HG02943 (cell line): Measurements from ENCODE around the gene RIPOR1.

Experiments
- ATAC-seq: cut with Tn5 transposase; IDR thresholded peaks from one replicate; pipeline ENCODE4 v1.9.1; 2021; ENCODE audit warnings: mild to moderate bottlenecking, low read depth, moderate library complexity; ENCODE audit not compliant: unreplicated experiment

The RIPOR1 gene

DNA sequence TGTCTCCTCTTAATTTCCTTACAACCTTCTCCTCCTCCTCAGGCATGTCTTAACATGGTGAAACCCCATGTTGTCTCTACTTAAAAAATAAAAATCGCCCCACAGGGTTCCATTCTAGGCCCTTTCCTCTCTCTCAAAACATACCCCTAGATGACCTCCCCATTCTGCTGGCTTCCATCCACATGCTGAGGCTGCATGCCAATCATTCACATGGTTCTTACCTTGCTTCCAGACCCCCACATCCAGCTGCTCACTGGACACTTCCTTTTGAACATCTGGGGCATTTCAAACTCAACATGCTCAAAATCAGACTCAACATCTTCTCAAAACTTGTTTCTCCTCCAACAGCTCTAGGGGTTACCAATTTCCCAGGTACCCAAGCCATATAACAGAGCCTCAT, 21.3 kb downstream of the RIPOR1 start:
- no peak for ATAC-seq

DNA sequence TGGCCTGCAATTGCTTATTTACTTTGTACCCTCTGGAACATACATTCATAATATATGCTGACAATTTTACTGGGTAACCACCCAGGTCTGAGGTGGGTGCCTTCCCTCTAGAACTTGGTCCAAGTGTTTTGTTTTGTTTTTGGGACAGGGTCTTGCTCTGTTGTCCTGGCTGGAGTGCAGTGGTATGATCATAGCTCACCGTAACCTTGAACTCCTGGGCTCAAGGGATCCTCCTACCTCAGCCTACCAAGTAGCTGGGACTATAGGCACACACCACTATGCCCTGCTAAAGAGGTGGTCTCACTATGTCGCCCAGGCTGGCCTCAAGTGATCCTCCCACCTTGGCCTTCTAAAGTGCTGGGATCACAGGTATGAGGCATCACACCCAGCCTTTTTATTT, 22.5 kb downstream of the RIPOR1 start:
- ATAC-seq = no peak

DNA sequence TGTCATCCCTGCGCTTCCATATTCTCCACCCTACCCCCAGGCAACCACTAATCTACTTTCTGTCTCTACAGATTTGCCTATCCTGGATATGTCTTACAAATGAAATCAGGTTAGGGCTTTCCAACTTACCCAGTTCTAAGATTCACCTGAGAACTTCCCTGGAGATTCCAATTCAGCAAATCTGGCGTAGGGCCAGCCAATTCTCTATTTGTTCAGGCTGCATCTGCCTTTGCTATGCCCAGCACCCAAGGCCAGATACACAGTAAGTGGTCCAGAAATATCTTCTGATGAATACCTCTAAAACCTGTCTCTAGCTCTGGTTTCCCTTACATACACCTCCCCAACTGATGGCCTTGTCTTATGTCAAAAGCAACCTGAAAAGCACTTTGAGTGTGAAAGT, 23.3 kb downstream of the RIPOR1 start:
- no peak for ATAC-seq

DNA sequence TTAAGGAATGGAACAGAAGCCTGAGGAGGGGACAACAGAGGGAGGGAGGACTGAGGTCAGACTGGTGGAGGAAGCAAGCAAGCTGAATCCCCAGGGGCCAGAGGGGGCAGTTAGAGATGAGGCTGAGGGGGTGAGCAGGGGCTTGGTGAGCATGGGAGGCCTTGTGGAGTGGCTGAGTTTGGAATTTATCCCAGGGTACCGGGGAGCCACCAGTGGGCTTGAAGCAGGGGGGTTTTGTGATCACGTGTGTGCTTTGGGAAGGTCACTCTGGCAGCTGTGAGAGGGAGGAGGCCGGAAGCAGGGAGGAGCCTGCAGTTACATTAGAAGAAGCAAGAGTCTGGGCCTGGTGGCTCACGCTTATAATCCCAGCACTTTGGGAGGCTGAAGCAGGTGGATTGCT, 23.8 kb downstream of the RIPOR1 start:
- ATAC-seq = no peak

DNA sequence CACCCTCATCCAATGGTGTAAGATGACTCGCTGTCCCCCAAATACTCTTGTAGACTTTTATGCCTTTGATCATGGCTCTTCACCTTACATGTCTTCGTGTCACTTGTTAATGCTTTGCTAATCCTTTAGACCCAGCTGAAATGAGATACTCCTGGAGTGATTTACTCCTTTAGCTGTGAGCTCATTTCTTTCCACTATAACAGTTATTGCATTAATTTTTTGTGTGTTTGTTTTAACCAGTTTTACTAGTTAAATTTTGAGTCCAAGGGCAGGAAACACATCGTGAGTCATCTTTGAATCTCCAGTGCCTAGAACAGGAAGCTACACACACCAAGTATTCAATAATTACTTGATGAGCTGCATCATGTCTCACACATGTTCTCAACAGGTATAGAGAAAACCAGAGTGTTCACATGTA, 27.2 kb downstream of the RIPOR1 start:
- no peak for ATAC-seq

DNA sequence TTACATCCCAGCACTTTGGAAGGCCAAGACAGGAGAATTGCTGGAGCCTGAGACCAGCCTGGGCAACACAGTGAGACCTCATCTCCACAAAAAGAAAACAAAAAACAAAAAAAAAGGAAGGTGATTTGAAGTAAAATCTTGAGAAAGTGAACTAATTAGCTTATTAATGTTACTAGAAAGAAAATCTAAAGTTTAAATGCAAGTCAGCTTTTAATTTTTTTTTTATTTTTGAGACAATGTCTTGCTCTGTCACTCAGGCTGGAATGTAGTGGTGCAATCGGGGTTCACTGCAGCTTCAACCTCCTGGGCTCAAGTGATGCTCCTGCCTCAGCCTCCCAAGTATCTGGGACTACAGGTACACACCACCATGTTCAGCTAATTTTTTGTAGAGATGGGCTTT, 30.2 kb downstream of the RIPOR1 start:
- ATAC-seq = no peak

DNA sequence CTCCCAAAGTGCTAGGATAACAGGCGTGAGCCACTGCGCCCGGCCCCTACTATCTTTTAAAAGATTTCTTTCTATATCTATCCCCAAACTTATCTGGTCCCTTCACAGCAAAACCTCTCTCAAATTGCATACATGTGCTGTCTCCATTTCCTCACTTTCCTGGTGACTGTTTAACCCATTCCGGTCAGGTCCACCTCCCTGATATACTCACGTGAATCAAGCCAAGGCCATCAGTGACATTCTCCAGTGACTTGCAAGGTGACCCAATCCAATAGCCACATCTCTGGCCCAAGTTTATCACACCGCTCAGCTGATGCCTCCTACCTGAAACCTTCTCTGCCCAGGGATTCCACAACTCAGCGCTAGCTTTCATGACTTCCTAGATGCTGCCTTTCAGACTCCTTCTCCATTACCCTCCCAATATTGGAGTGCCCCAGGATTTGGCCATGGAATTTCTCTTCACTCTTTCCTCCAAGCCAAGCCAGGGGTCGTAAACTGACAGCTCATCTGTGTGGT, 32.3 kb downstream of the RIPOR1 start:
- ATAC-seq = no peak

DNA sequence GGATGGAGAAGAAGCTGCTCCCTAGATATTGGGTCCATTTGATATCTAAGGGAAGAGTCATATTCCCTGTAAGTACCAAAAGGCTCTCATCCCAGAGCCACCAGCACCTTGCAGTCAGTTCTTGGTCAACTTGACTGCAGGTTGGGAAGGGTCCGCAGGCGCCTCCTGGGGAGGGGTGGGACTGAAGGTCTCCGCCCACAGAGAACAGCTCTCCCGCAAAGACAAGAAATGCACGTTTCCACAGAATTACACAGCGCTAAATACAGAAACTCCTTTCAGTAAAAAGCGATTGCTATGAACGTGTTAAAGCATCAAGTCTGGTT, 32.8 kb downstream of the RIPOR1 start:
- no peak for ATAC-seq

DNA sequence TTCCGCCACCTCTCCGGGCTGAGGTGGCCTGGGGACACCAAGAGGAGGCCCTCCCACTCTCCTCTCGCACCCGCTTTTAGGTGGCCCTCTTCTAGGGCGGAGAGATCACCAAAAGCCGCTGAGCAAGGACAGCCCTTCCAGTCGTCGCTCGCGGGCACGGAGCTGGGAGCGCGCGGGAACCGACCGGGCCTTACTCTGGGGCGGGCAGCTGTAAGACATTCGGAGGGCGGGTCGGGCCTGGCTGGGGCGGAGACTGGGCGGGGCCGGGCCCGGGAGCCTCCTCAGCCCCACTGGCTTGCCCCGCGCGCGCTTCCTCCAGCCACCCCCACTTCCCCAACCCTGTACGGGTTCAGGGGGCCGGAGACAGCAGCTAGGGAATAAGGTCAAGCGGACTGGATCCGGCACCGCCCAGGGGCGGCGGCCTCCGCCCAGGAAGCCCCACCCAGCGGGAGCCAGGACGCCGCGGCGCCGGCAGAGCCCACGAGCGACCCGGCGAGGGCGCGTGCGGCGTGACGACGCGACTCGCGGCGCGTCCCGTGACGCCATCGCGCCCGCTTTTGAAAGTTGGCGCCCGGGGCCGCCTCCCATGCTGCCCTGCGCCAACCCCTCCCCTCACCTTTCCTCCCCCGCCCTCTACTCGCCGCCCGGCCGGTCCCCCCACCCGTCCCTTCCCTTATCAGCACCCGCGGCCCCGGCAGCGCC, 33.3 kb downstream of the RIPOR1 start:
- ATAC-seq = peak; percentile 76

DNA sequence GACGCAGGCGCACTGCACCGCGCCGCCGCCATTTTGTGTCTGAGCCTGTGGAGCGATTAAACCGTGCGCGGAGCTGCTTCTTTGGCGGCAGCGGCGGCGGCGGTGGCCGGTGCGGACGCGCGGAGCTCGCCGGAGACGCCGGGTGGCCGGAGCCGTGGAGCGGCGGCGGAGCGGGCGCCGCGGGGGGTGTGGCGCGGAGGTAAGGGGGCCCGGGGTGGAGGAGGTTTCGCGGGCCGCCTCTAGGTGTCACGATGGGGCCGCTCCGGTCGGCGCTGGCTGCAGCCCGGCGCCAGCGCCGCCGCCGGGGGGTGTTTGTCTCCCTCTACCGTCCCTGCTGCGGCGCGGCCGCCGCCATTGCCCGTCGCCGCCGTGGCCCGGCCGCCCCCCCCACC, 33.9 kb downstream of the RIPOR1 start, which contains the start of gene CTCF:
TSS of gene CTCF (plus strand) at position 1 of the 392 bp plus-strand sequence. CDS start 48,307 bp downstream, outside the sequence.
- ATAC-seq = peak; percentile 41

DNA sequence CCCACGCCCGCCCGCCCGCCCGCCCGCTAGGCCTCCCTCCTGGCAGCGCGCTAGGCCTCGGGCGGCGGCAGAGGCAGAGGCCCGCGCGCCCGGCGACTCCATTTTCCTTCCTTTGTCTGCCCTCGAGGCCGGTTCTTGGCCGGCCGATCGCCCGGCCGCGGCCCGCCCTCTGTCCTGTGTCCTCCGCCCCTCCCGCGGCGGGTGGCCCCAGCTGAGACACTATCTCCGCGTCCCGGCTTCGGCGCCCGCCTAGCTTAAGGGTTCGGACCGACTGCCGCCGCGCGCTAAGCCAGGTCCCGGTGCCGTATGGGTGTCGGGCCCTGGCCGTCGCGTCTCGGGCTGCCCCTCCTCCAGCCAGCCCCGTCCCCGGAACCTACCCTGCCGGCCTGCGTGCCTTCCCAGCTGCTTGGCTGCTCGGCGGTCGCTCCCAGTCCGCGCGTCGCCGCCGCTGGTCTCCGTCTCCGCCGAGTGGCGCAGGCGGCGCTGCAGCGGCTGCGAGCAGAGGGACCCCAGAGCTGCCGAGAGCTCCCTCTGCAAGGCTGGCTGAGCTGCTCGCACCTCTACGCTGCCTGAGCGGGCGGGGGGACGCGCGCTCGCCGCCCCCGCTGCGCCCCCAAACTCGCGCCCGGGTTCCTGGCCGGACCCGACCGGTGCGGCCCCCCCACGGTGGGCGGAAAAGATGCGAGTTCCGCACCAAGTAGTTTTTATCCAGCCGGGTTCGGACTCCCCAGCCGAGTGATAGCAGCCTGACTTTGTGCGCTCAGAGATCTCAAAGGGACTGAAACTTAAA, 34.5 kb downstream of the RIPOR1 start:
- peak; percentile 7 for ATAC-seq

DNA sequence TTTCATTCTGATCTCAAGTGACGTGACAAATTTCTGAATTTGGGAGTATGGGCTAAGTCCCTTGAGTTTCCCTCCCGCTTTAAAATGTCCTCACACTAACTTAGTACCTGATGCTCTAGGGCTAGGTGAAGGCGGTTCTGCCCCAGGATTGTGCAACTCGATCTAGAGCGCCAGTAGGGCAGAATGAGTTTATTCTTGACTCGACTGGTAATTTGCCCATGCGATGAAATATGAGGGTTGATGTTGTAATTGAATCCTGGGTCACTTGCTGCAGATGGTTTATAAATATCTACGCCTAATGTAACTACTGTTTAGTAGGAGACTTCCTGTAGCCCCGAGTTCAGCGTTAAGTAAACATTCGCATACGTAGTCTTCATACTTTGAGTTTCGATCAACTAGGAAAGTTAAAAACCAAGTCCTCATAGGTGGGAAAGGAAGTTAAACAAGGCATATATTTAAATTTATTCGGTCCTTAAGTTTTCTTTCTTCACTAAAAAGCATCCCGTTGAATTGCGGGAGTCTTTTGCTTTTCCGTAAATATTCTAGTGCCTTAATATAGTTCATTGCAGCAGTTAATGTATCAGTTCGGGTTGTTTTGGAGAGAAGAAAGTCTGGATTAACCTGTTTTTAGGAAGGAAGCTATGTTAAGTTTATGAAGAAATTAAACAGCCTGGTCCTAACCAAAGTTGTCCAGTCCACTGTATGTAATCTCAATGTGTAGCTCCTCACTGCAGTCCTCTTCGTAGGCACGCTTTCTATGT, 35.3 kb downstream of the RIPOR1 start:
- ATAC-seq = no peak

DNA sequence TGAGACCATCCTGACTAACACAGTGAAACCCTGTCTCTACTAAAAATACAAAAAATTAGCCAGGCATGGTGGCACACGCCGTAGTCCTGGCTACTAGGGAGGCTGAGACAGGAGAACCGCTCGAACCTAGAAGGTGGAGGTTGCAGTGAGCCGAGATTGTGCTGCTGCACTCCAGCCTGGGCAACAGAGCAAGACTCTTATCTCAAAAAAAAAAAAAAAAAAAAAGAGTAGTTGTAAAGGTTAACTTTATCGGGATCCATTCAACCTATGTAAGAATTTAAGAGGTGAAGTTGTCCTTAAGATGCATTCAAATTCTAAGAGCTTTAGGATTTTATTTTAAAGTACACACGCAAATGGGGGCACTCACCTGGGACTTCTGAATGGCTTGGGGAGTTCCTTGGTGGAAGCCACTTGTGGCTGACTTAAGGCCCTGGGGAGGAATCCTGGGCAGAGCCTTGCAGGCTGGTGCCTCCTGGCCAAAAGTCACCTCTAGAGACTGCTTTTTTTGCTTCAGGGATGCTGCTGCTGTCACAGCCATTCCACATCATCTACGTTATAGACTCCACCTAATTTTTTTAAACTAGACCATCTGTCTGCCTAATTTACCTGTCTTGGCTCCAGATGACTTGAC, 37.0 kb downstream of the RIPOR1 start:
- ATAC-seq = no peak

DNA sequence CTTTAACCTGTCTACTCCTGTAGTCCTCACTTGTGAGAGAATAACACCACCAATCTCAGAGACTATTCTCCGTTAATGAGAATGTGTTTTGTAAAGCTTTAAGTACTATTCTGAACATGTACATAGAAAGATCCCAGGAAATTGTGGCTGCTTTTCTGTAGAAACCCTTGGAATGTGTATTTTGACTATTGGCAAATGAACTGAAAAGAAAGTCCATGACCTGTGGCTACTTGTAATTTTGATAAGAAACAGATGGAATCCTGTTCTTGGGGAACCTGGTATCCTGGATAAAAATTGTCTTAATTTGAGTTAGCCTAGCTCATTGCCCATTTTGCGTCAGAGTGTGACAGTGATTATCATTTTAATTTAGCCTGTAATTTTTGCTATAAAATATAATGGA, 42.8 kb downstream of the RIPOR1 start:
- ATAC-seq = no peak

DNA sequence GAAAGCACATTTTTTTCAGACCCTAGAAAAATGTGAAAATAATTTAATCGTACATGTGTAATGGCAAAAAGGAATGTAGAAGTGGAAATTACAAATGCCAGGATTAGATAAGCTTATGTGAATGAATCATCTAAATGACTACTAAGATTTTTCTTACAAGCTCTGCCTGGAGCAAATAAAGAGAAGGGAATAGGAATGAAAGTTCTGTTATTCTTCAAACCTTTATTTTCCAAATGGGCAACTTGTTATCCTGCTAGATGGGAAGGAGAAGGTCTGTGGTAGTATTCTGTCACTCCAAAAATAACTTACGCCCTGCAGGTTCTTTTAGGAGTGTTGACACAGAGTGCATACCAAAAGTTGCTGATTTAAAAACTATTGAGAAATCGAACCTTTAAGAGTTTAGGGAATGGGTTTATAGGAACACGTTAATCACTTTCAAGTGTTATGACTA, 43.4 kb downstream of the RIPOR1 start:
- no peak for ATAC-seq

DNA sequence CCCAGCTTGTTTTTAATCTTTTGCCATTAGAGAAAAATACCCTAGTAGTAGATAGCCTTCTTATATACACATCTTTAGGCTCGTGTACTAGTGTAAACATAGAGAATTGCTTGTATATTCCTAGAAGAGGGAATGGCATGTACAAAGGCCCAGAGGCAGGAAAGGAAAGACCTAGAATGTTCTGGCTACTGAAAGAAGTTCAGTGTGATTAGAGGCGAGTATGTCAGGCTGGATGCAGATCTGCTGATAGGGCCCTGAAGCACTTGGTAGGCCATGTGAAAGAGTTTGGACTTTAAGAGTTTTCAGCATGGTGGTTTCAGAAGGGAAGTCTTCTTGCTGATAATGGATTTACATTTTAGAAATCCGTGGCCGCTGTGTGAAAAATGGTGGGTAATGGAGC, 51.1 kb downstream of the RIPOR1 start:
- ATAC-seq = no peak

DNA sequence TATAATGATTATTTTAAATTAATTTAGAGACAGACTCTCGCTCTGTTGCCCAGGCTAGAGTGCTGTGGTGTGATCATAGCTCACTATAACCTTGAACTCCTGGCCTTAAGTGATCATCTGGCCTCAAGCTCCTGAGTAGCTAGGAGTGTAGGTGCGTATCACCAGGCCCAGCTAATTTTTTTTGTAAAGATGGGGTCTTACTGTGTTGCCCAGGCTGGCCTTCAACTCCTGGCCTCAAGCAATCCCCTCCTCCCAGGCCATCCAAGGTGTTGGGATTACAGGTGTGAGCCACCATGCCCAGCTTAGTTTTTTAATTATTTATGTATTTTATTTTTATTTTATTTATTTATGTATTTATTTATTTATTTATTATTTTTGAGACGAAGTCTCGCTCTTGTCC, 51.6 kb downstream of the RIPOR1 start:
- no peak for ATAC-seq

DNA sequence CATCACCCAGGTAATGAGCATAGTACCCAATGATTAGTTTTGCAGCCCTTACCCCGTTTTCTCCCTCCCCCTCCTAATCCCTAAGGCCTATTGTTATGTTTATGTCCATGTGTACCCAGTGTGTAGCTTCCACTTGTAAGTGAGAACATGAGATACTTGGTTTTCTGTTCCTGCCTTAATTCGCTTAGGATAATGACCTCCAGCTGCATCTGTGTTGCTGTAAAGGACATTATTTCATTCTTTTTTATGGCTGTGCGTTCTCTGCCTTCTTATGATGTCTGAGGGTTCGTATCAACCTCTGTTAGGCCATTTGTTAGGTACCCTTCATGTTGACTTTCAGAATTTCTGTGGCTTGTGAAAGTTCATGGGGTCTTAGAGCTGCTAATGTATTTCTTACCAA, 64.7 kb downstream of the RIPOR1 start:
- ATAC-seq = no peak

DNA sequence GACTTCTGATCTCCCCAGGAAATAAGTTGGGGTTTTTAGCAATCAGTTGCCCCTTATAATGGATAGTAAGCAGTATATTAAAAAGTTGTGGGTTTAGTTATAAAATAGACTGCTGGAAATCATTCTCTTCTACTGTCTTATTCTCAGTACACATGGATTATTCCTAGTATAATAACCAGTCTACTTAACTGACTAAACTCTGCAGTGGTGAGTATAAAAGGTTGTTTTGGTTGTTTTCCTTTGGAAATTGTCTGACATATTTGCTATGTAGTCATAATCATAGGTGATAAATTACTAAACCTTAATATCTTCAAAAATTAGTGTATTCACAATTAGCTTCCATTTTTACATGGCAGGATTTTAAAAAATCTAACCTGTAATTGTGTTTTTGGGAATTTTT, 65.1 kb downstream of the RIPOR1 start:
- ATAC-seq = no peak

DNA sequence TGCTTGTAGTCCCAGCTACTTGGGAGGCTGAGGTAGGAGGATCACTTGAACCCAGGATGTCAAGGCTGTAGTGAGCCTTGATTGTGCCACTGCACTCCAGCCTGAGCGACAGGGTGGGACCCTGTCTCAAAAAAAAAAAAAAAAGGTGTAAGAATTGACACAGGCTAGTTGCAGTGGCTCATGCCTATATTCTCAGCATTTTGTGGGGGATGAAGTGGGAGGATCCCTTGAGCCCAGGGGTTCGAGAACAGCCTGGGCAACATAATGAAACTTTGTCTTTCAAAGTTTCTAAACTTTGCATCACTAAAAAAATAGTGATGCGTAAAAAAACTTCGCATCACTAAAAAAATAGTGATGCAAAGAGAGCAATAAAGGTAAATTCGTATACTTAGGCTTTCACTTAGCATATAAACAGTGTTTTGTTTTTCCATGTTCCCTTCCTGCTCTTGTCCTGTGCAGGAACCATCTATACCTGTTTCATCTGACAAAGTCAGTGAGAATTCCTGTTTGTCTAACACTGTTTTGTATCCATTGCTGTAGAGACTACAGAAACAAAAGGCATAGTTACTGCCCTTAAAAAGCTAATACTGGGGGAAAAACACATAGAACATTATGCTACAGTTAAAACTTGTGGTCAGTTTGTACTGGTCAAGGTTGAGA, 65.8 kb downstream of the RIPOR1 start:
- no peak for ATAC-seq
